Measurements from ENCODE around the gene GATA2.

Gene GATA2

DNA sequence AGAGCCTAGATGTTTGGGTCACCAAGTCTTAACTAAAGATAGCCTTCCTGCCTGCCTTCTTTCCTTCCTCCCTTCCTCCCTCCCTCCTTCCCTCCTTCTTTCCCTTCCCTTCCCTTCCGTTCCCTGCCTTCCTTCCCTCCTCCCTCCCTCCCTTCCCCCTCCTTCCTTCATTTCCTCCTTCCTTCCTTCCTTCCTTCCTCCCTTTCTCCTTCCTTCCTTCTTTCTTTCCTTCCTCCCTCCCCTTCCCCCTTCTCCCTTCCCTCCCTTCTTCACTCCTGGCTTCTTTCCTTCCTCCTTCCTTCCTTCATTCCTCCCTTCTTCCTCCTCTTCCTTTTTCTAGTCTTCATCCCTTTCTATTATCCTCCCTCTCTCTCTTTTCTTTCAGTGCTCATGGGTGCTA lies 28.3 kb downstream of the GATA2 start:
- Histone ChIP-seq H3K27me3 (ENCODE audit: insufficient read depth, insufficient read length) (peaks cover 51% of the 10 kb centered on the region), H3K9me3 (ENCODE audit: insufficient read depth, low read length) (no peaks in the 10 kb centered on the region), H3K9ac (ENCODE audit: insufficient read length, low read depth) (no peak overlapping the region), H3K4me3 (ENCODE audit: insufficient read length, low read depth) (no peak overlapping the region), H3K4me1 (ENCODE audit: insufficient read depth, insufficient read length) (peaks cover 7% of the 10 kb centered on the region), H3K36me3 (ENCODE audit: insufficient read depth, insufficient read length, low read length) (no peaks in the 10 kb centered on the region)
- TF ChIP-seq ZNF274 (IDR thresholded peaks at IDR 0.05; ENCODE audit: low read depth, low read length) (no peak), YY1 (IDR thresholded peaks at IDR 0.05; ENCODE audit: insufficient read depth, insufficient read length) (no peak), SUZ12 (IDR thresholded peaks at IDR 0.05; ENCODE audit: extremely low read depth, insufficient read depth, insufficient read length) (no peak)
- no peak for DNase-seq (ENCODE audit: low read depth, low spot score)

- no peak for DNase-seq (ENCODE audit: low read depth, low spot score)
- H3K9me3 ChIP-seq (ENCODE audit: insufficient read depth, low read length): no peaks in the 10 kb centered on the region
- TF ChIP-seq YY1 (IDR thresholded peaks at IDR 0.05; ENCODE audit: insufficient read depth, insufficient read length) (no peak), ZNF274 (IDR thresholded peaks at IDR 0.05; ENCODE audit: low read depth, low read length) (no peak), SUZ12 (IDR thresholded peaks at IDR 0.05; ENCODE audit: extremely low read depth, insufficient read depth, insufficient read length) (no peak)
- no peaks in the 10 kb centered on the region for H3K36me3 ChIP-seq (ENCODE audit: insufficient read depth, insufficient read length, low read length)
- H3K27me3 ChIP-seq (ENCODE audit: insufficient read depth, insufficient read length): peaks cover 53% of the 10 kb centered on the region
- peaks cover 7% of the 10 kb centered on the region for H3K4me1 ChIP-seq (ENCODE audit: insufficient read depth, insufficient read length)
- no peak overlapping the region for H3K4me3 ChIP-seq (ENCODE audit: insufficient read length, low read depth)
- no peak overlapping the region for H3K9ac ChIP-seq (ENCODE audit: insufficient read length, low read depth)
Observed at GRCh38 chr3:128464188-128464587, 28.8 kb downstream of the GATA2 start.

DNA sequence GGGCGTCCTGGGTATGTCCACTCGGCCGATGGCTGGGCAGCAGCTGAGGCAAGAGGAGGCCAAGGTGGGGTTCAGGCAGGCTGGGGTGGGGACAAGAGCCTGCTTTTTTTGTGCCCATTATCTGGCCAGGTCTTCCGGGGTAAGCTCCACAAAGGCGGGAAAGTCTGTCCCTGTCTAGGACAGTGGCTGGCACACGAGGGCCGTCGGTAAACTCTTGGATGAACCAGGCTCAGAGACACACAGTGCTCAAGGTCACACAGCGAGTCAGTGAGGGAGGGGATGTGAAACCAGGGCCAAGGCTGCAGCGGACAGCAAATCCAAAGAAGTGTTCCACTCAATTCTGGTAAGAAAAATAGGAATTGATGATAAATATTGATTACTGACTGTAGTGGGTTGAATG lies 29.2 kb downstream of the GATA2 start:
- TF ChIP-seq SUZ12 (IDR thresholded peaks at IDR 0.05; ENCODE audit: extremely low read depth, insufficient read depth, insufficient read length): no peak
- TF ChIP-seq YY1 (IDR thresholded peaks at IDR 0.05; ENCODE audit: insufficient read depth, insufficient read length): no peak
- H3K27me3 ChIP-seq (ENCODE audit: insufficient read depth, insufficient read length): peaks cover 52% of the 10 kb centered on the region
- peaks cover 10% of the 10 kb centered on the region for H3K4me1 ChIP-seq (ENCODE audit: insufficient read depth, insufficient read length)
- H3K9me3 ChIP-seq (ENCODE audit: insufficient read depth, low read length): no peaks in the 10 kb centered on the region
- H3K9ac ChIP-seq (ENCODE audit: insufficient read length, low read depth): no peak overlapping the region
- DNase-seq (ENCODE audit: low read depth, low spot score): no peak
- no peaks in the 10 kb centered on the region for H3K36me3 ChIP-seq (ENCODE audit: insufficient read depth, insufficient read length, low read length)
- H3K4me3 ChIP-seq (ENCODE audit: insufficient read length, low read depth): no peak overlapping the region

GRCh38 chr3:128463354-128463753 lies 29.6 kb downstream of the GATA2 start:
- Histone ChIP-seq H3K4me1 (ENCODE audit: insufficient read depth, insufficient read length) (peaks cover 13% of the 10 kb centered on the region), H3K27me3 (ENCODE audit: insufficient read depth, insufficient read length) (peaks cover 53% of the 10 kb centered on the region), H3K4me3 (ENCODE audit: insufficient read length, low read depth) (no peak overlapping the region), H3K36me3 (ENCODE audit: insufficient read depth, insufficient read length, low read length) (no peaks in the 10 kb centered on the region), H3K9ac (ENCODE audit: insufficient read length, low read depth) (no peak overlapping the region), H3K9me3 (ENCODE audit: insufficient read depth, low read length) (no peaks in the 10 kb centered on the region)
- DNase-seq (ENCODE audit: low read depth, low spot score): no peak
- no peak for TF ChIP-seq SUZ12 (IDR thresholded peaks at IDR 0.05; ENCODE audit: extremely low read depth, insufficient read depth, insufficient read length)
- TF ChIP-seq YY1 (IDR thresholded peaks at IDR 0.05; ENCODE audit: insufficient read depth, insufficient read length): no peak
- TF ChIP-seq ZNF274 (IDR thresholded peaks at IDR 0.05; ENCODE audit: low read depth, low read length): no peak

DNA sequence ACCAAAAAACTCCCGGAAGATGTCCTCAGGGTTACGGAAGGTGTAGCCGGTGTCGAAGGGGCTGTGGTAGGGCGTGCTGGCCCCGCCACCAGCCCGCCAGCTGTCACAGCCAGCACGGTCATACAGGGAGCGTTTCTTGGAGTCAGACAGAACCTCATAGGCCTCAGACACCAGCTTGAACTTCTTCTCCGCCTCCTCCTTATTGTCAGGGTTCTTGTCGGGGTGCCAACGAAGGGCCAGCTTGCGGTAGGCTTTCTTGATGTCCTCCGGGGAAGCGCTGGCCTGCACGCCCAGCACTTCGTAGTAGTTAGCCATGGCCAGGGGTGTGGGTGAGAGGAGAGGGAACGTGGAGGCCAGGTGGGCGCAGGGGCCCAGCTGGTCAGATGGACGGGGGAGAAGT lies 30.1 kb downstream of the GATA2 start:
- Histone ChIP-seq H3K36me3 (ENCODE audit: insufficient read depth, insufficient read length, low read length) (no peaks in the 10 kb centered on the region), H3K4me3 (ENCODE audit: insufficient read length, low read depth) (no peak overlapping the region), H3K27me3 (ENCODE audit: insufficient read depth, insufficient read length) (peaks cover 53% of the 10 kb centered on the region), H3K4me1 (ENCODE audit: insufficient read depth, insufficient read length) (peaks cover 13% of the 10 kb centered on the region), H3K9me3 (ENCODE audit: insufficient read depth, low read length) (no peaks in the 10 kb centered on the region), H3K9ac (ENCODE audit: insufficient read length, low read depth) (no peak overlapping the region)
- TF ChIP-seq ZNF274 (IDR thresholded peaks at IDR 0.05; ENCODE audit: low read depth, low read length) (no peak), YY1 (IDR thresholded peaks at IDR 0.05; ENCODE audit: insufficient read depth, insufficient read length) (no peak), SUZ12 (IDR thresholded peaks at IDR 0.05; ENCODE audit: extremely low read depth, insufficient read depth, insufficient read length) (no peak)
- no peak for DNase-seq (ENCODE audit: low read depth, low spot score)

- Histone ChIP-seq H3K4me1 (ENCODE audit: insufficient read depth, insufficient read length) (peaks cover 11% of the 10 kb centered on the region), H3K36me3 (ENCODE audit: insufficient read depth, insufficient read length, low read length) (no peaks in the 10 kb centered on the region)
- TF ChIP-seq SUZ12 (IDR thresholded peaks at IDR 0.05; ENCODE audit: extremely low read depth, insufficient read depth, insufficient read length) (no peak), YY1 (IDR thresholded peaks at IDR 0.05; ENCODE audit: insufficient read depth, insufficient read length) (no peak), ZNF274 (IDR thresholded peaks at IDR 0.05; ENCODE audit: low read depth, low read length) (no peak)
Observed at GRCh38 chr3:128462341-128462910, 30.6 kb downstream of the GATA2 start.

DNA sequence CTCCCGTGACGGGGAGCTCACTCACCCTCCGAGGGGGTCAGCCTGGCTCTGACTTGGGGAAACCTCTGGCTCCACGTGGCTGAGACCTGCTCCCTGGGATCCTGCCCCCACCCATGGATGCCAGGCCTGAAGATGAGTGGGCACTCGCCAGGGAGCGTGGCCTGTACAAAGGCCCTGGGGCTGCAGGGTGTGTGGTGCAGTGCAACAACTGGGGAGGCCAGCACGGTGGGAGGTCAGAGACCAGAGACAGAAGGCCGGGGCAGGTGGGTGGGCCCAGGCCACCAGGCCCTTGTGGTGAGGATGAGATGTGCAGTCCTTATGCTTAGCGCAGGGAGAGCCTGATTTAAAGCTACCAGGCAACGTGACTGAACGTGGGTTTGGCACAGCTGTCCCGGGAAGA lies 31.3 kb downstream of the GATA2 start:
- DNase-seq (ENCODE audit: low read depth, low spot score): no peak
- Histone ChIP-seq H3K36me3 (ENCODE audit: insufficient read depth, insufficient read length, low read length) (no peaks in the 10 kb centered on the region), H3K9ac (ENCODE audit: insufficient read length, low read depth) (no peak overlapping the region), H3K9me3 (ENCODE audit: insufficient read depth, low read length) (no peaks in the 10 kb centered on the region), H3K27me3 (ENCODE audit: insufficient read depth, insufficient read length) (peaks cover 44% of the 10 kb centered on the region), H3K4me3 (ENCODE audit: insufficient read length, low read depth) (no peak overlapping the region), H3K4me1 (ENCODE audit: insufficient read depth, insufficient read length) (peaks cover 8% of the 10 kb centered on the region)
- TF ChIP-seq ZNF274 (IDR thresholded peaks at IDR 0.05; ENCODE audit: low read depth, low read length) (no peak), SUZ12 (IDR thresholded peaks at IDR 0.05; ENCODE audit: extremely low read depth, insufficient read depth, insufficient read length) (no peak), YY1 (IDR thresholded peaks at IDR 0.05; ENCODE audit: insufficient read depth, insufficient read length) (no peak)

More at GRCh38 chr3:128462341-128462910, 30.6 kb downstream of the GATA2 start:
- Histone ChIP-seq H3K27me3 (ENCODE audit: insufficient read depth, insufficient read length) (peaks cover 51% of the 10 kb centered on the region), H3K9me3 (ENCODE audit: insufficient read depth, low read length) (no peaks in the 10 kb centered on the region), H3K4me3 (ENCODE audit: insufficient read length, low read depth) (no peak overlapping the region), H3K9ac (ENCODE audit: insufficient read length, low read depth) (no peak overlapping the region)
- no peak for DNase-seq (ENCODE audit: low read depth, low spot score)
